Body of pancreas (tissue), 4 donors: Measurements from ENCODE around the gene ADGRG2. TPM values are rescaled to one million over a fixed set of nuclear protein-coding genes. Genes with fewer than 3 reads are reported as not detected.

Experiments used
- ATAC-seq: fragments of 150-250 bp; one replicate; pipeline ENCODE4 v1.9.1; 2016
- DNase-seq, 4 donors: peaks; one replicate each; pipeline ENCODE4 v3.0.0-alpha.2; 2019
- H3K27ac ChIP-seq, 4 donors: fragments of 200-600 bp; sonication (generic); 1 replicate in 3 of 4; 2 replicates in 1 of 4; pipeline versions ENCODE4 v1.5.1 to v1.6.1; 2016 to 2019; ENCODE audit warnings: mild to moderate bottlenecking in 1 of 4, mixed read lengths in 1 of 4, moderate library complexity in 1 of 4
- H3K27me3 ChIP-seq, 2 donors: fragments of 200-600 bp; sonication (generic); one replicate each; pipeline ENCODE4 v1.6.0; 2016; ENCODE audit warnings: mild to moderate bottlenecking in 1 of 2
- H3K36me3 ChIP-seq, 2 donors: fragments of 200-600 bp; sonication (generic); replicated peaks in 1 of 2; 2 replicates each; pipeline ENCODE4 v1.5.1; 2016; ENCODE audit warnings: low read depth in 2 of 2; ENCODE audit not compliant: insufficient read depth in 1 of 2
- H3K4me1 ChIP-seq: fragments of 200-600 bp; sonication (generic); one replicate; pipeline ENCODE4 v1.6.0; 2016
- H3K4me3 ChIP-seq, 2 donors: fragments of 200-600 bp; sonication (generic); 1 replicate in 1 of 2; 2 replicates in 1 of 2; pipeline ENCODE4 v1.5.1; 2016 to 2019
- H3K9me3 ChIP-seq, 3 donors: fragments of 200-600 bp; sonication (generic); 1 replicate in 2 of 3; 2 replicates in 1 of 3; pipeline ENCODE4 v1.5.1; 2016
- POLR2A ChIP-seq, 3 donors: fragments of 450-650 bp; IDR thresholded peaks; one replicate each; pipeline ENCODE4 v1.6.1; 2016; ENCODE audit warnings: antibody characterized with exemption in 3 of 3, mild to moderate bottlenecking in 2 of 3
- WGBS, 2 donors: methylation state at CpG; one replicate each; pipeline ENCODE4 v1.1.5; 2017; 5-methylcytosine and 5-hydroxymethylcytosine counted together
- intact Hi-C: fragments of 100-400 bp; cut with DNase I; formaldehyde crosslinking; loops from one replicate; pipeline ENCODE4 v1.15.1; 2023
- total RNA-seq, 2 donors: library from RNA; depleted of rRNA; stranded (reverse); fragments of >200 nt; gene quantifications; one replicate each; pipeline ENCODE4 v1.1.0, GENCODE V29; 2016
- TF ChIP-seq, protein P1 (sequence below), 7 experiments: fragments of 450-650 bp in 4 of 7; fragments of 200-600 bp in 3 of 7; sonication (generic) in 3 of 7; IDR thresholded peaks; one replicate each; pipeline ENCODE4 v1.5.1; 2016 to 2019; ENCODE audit warnings: antibody characterized with exemption in 7 of 7

Gene ADGRG2
- total RNA-seq, 2 donors from 2014 or later: 0.66 to 1.0 TPM

DNA sequence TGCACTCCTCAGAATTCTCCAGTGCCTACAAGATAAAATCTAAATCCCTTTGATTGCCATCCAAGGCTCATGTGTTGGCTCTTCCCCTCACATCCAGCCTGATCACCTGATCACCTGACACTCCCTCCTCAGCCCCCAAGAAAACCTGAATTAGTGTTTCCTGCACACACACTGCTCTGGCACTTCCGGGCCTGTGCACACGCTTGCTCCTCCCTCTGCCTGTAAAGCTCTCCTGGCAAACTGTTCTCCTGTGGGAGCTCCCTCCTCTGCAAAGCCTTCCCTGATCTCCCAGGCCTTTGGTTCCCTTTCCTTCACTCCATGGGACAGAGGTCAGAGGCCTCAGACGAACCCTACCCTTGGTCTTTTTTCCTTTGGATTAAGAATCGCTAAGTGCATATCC lies 158.2 kb downstream of the ADGRG2 start:
- Histone ChIP-seq H3K4me1 (no peaks in the 10 kb centered on the region), H3K36me3 (no peaks in the 10 kb centered on the region), H3K27me3 (no peaks in the 10 kb centered on the region), H3K27ac (no peak overlapping the region), H3K4me3 (no peak overlapping the region), H3K9me3 (no peaks in the 10 kb centered on the region)
- 65 to 73% methylated on average over 3 to 4 of the region's 4 CpGs for WGBS, 2 donors
- DNase-seq: no peak
- intact Hi-C loops: no loop called here
- TF ChIP-seq POLR2A (IDR thresholded peaks at IDR 0.05): no peak
- TF ChIP-seq, protein P1, sequence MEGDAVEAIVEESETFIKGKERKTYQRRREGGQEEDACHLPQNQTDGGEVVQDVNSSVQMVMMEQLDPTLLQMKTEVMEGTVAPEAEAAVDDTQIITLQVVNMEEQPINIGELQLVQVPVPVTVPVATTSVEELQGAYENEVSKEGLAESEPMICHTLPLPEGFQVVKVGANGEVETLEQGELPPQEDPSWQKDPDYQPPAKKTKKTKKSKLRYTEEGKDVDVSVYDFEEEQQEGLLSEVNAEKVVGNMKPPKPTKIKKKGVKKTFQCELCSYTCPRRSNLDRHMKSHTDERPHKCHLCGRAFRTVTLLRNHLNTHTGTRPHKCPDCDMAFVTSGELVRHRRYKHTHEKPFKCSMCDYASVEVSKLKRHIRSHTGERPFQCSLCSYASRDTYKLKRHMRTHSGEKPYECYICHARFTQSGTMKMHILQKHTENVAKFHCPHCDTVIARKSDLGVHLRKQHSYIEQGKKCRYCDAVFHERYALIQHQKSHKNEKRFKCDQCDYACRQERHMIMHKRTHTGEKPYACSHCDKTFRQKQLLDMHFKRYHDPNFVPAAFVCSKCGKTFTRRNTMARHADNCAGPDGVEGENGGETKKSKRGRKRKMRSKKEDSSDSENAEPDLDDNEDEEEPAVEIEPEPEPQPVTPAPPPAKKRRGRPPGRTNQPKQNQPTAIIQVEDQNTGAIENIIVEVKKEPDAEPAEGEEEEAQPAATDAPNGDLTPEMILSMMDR (IDR thresholded peaks at IDR 0.05): no peak
- no peak for ATAC-seq

DNA sequence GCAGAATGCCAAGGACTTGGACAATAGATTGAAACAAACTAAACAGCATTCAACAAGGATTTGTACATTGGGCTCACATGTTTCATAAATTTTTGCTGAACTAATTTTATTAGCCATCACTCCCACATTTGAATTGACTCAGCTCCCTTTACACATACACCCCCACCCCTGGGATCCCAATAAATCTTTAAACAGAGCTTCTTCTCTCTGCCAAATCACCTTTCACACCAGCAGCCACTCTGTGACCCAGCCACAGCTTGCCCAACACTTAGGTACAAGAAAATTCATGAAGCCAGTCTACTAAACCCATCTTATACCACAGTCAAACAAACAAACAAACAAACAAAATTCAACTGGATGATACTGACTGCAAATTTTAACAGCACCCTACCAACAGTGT lies 159.9 kb downstream of the ADGRG2 start:
- intact Hi-C loops: no loop called here
- Histone ChIP-seq H3K4me1 (no peaks in the 10 kb centered on the region), H3K27me3 (no peaks in the 10 kb centered on the region), H3K36me3 (no peaks in the 10 kb centered on the region), H3K27ac (no peak overlapping the region), H3K9me3 (no peaks in the 10 kb centered on the region), H3K4me3 (no peak overlapping the region)
- no peak for TF ChIP-seq POLR2A (IDR thresholded peaks at IDR 0.05)
- TF ChIP-seq, protein P1 (IDR thresholded peaks at IDR 0.05): no peak
- ATAC-seq (no peak), DNase-seq (no peak)

DNA sequence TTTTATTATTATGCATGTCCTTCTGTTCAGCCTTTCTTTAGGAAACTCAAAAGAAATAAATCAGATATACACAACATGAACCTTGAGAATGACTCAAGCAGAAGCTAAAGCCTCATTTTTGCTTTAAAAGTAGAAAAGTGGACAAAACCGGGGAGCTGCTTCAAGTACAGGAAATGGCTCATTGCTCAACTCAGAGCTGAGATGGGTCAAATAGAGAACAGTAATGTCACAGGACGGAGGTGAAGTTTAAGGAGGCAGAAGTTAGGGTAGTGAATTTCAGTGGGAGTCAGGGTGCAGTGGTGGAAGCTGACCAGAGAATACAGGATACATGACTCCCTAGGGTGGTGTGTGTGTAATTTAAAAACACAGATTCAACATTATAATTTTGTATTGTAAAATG lies 160.6 kb downstream of the ADGRG2 start:
- TF ChIP-seq POLR2A (IDR thresholded peaks at IDR 0.05): no peak
- TF ChIP-seq, protein P1 (IDR thresholded peaks at IDR 0.05): no peak
- H3K36me3 ChIP-seq: no peaks in the 10 kb centered on the region
- no peak for ATAC-seq
- no peaks in the 10 kb centered on the region for H3K4me1 ChIP-seq
- peak in 1 of 4 donors; percentile 3 for DNase-seq
- no peaks in the 10 kb centered on the region for H3K27me3 ChIP-seq
- intact Hi-C loops: no loop called here
- 76 to 92% methylated on average over 2 of the region's 2 CpGs for WGBS, 2 donors
- H3K27ac ChIP-seq: no peak overlapping the region
- H3K9me3 ChIP-seq: no peaks in the 10 kb centered on the region
- H3K4me3 ChIP-seq: no peak overlapping the region

DNA sequence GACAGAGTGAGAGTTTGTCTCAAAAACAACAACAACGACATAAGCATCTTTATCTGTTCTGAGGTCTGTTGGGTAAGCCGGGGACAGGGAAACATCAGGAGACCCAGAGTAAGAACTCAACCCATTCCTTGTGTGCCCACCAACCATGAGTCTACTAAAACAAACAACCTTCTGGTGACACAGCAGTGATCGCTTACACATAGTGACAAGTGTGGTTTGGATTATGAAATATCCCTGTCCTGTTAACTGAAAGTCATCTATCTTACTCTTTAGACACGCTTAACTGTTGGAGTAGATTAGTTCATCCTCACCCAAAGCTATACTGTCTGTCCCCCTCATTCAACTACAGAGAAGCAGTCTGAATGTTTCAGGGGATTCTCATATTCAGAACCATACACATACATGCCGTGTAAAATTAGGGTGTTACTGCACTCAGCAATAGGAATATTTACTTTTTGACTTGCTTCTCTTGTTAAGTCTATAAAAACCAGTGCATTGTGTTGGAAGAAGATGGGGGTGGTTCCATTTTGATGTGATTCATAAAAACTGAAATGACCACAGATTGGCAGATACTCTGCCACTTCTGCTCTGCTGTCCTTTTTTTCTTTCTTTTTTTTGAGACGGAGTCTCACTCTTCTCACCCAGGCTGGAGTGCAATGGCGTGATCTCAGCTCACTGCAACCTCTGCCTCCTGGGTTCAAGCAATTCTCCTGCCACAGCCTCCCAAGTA lies 165.8 kb downstream of the ADGRG2 start:
- Histone ChIP-seq H3K27me3 (no peaks in the 10 kb centered on the region), H3K9me3 (no peaks in the 10 kb centered on the region), H3K4me3 (no peak overlapping the region), H3K27ac (no peak overlapping the region), H3K4me1 (no peaks in the 10 kb centered on the region), H3K36me3 (no peaks in the 10 kb centered on the region)
- TF ChIP-seq, protein P1 (IDR thresholded peaks at IDR 0.05): no peak
- no peak for TF ChIP-seq POLR2A (IDR thresholded peaks at IDR 0.05)
- ATAC-seq: no peak
- intact Hi-C loops: no loop called here
- 78 to 92% methylated on average over 4 to 6 of the region's 7 CpGs for WGBS, 2 donors
- DNase-seq: no peak

DNA sequence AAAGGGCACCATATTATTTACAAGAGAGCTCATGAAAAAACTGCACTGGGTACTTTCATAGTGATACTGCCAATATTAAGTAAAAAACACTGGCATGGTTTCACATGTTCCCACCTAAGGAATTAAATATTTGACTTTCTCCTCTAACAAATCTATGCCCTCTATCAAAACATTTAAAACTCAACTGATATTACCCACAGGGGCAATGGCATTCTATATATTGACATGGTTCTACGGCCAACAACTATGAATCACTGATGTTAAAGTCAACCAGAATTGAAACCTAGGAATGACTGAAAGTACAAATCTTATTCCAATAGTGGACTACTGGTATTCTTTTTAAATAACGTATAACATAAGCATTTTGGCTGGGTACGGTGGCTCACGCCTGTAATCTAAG lies 166.6 kb downstream of the ADGRG2 start:
- Histone ChIP-seq H3K27me3 (no peaks in the 10 kb centered on the region), H3K9me3 (no peaks in the 10 kb centered on the region), H3K27ac (no peak overlapping the region), H3K4me1 (no peaks in the 10 kb centered on the region), H3K36me3 (no peaks in the 10 kb centered on the region), H3K4me3 (no peak overlapping the region)
- 91 to 95% methylated on average over 4 of the region's 4 CpGs for WGBS, 2 donors
- TF ChIP-seq, protein P1 (IDR thresholded peaks at IDR 0.05): no peak
- no peak for TF ChIP-seq POLR2A (IDR thresholded peaks at IDR 0.05)
- ATAC-seq: no peak
- no peak for DNase-seq
- intact Hi-C loops: no loop called here
